ENCODE measurements around the gene RASGRP4.
"Not testable (repeated sequence)": the region's sequence is repeated elsewhere in the genome, so short reads cannot be mapped to it uniquely, and the experiment has no call there.

Gene RASGRP4

GRCh38 chr19:38425810-38426466 is at the start of gene RASGRP4:
Gene RASGRP4 (minus strand): TSS chr19:38426219. CDS start chr19:38426091, 128 bp downstream.
- DNase-seq (ENCODE audit: low read depth in 2 of 2) = peak; percentile 36 to 43

GRCh38 chr19:38475176-38475575 is 49.2 kb upstream of the RASGRP4 start:
- DNase-seq (ENCODE audit: low read depth in 2 of 2) = no peak

- DNase-seq (ENCODE audit: low read depth in 2 of 2) = no peak
Measured at GRCh38 chr19:38473201-38473600, 47.2 kb upstream of the RASGRP4 start.

- DNase-seq (ENCODE audit: low read depth in 2 of 2) = not testable (repeated sequence)
Measured at GRCh38 chr19:38472725-38473124, 46.7 kb upstream of the RASGRP4 start.

GRCh38 chr19:38470788-38471480 is 44.9 kb upstream of the RASGRP4 start:
- no peak for DNase-seq (ENCODE audit: low read depth in 2 of 2)

- DNase-seq (ENCODE audit: low read depth in 2 of 2) = no peak
Measured at GRCh38 chr19:38469151-38469550, 43.1 kb upstream of the RASGRP4 start.

- no peak for DNase-seq (ENCODE audit: low read depth in 2 of 2)
Measured at GRCh38 chr19:38467541-38468525, 41.8 kb upstream of the RASGRP4 start.

GRCh38 chr19:38466050-38466449 is 40.0 kb upstream of the RASGRP4 start:
- DNase-seq (ENCODE audit: low read depth in 2 of 2) = no peak

- DNase-seq (ENCODE audit: low read depth in 2 of 2) = no peak
Measured at GRCh38 chr19:38464421-38465082, 38.5 kb upstream of the RASGRP4 start.

GRCh38 chr19:38463365-38463764 is 37.3 kb upstream of the RASGRP4 start:
- DNase-seq (ENCODE audit: low read depth in 2 of 2) = no peak

- DNase-seq (ENCODE audit: low read depth in 2 of 2) = no peak
Measured at GRCh38 chr19:38458991-38459390, 33.0 kb upstream of the RASGRP4 start.

GRCh38 chr19:38457690-38458405 is 31.8 kb upstream of the RASGRP4 start:
- DNase-seq (ENCODE audit: low read depth in 2 of 2) = no peak

GRCh38 chr19:38457202-38457601 is 31.2 kb upstream of the RASGRP4 start:
- no peak for DNase-seq (ENCODE audit: low read depth in 2 of 2)

GRCh38 chr19:38455031-38455430 is 29.0 kb upstream of the RASGRP4 start:
- no peak for DNase-seq (ENCODE audit: low read depth in 2 of 2)

- no peak for DNase-seq (ENCODE audit: low read depth in 2 of 2)
Measured at GRCh38 chr19:38453596-38453995, 27.6 kb upstream of the RASGRP4 start.

- peak; percentile 17 to 33 for DNase-seq (ENCODE audit: low read depth in 2 of 2)
Measured at GRCh38 chr19:38452430-38453366, 26.7 kb upstream of the RASGRP4 start.

GRCh38 chr19:38451629-38452028 is 25.6 kb upstream of the RASGRP4 start:
- no peak for DNase-seq (ENCODE audit: low read depth in 2 of 2)

- no peak for DNase-seq (ENCODE audit: low read depth in 2 of 2)
Measured at GRCh38 chr19:38451036-38451435, 25.0 kb upstream of the RASGRP4 start.

- DNase-seq (ENCODE audit: low read depth in 2 of 2) = no peak
Measured at GRCh38 chr19:38449518-38449917, 23.5 kb upstream of the RASGRP4 start.

GRCh38 chr19:38448225-38448624 is 22.2 kb upstream of the RASGRP4 start:
- no peak for DNase-seq (ENCODE audit: low read depth in 2 of 2)

All from stimulated activated CD4-positive, alpha-beta T cell treated with anti-CD3 and anti-CD28 coated beads, Interleukin-4, amount 100 ng/mL, for 48 hours (primary cell).